ENCODE data around the gene LIN7B. TPM values are rescaled to one million over a fixed set of nuclear protein-coding genes. Genes with fewer than 3 reads are reported as not detected.

LIN7B gene
- total RNA-seq, 1 experiment from 2014 or later = 4.2 TPM

DNA sequence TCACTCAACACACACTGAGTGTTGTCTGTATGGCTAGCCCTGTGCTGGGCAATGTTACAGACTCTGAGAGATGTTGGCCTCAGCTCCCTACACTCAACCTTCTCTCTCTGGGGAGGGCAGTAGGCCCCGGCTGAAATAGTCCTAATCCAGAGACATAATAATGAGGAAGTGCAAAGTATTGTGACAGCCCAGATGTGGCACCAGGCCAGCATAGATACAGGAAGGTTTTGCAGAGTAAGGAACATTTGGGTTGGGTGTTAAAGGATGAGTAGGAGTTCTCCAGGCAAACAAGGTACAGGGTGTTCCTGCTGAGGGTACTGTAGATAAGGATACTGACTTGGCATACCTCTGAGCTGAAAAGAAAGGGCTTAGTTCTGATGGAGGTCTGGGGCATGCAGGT, 2.4 kb downstream of the LIN7B start:
- no CpG with 5 or more reads among the region's 1 CpG for WGBS (ENCODE audit: extremely low coverage, insufficient read length, low lambda C conversion rate)
- Mint-ChIP-seq H3K9me3 (no peaks in the 10 kb centered on the region; a peak in 1 of 5 replicates), H3K4me3 (peak overlapping the region in 1 of 2 experiments; percentile 60; a peak in 2 of 5 replicates), H3K27ac (no peak overlapping the region), H3K27me3 (ENCODE audit: low read depth) (peaks cover 26% of the 10 kb centered on the region), H3K4me1 (peaks cover 25 to 33% of the 10 kb centered on the region in 2 experiments), H3K36me3 (ENCODE audit: insufficient read depth in 1 of 3, low read depth in 3 of 3) (peaks cover 0 to 4% (median 0%) of the 10 kb centered on the region in 3 experiments; a peak in 1 of 7 replicates)
- no peak overlapping the region for H3K9ac ChIP-seq (ENCODE audit: extremely low read depth, insufficient read length, low read length)
- H4K91ac ChIP-seq (ENCODE audit: insufficient read length, low read depth, low read length) = no peak overlapping the region
- H2BK120ac ChIP-seq (ENCODE audit: low read depth, low read length, poor library complexity, severe bottlenecking) = no peak overlapping the region
- H3K79me1 ChIP-seq (ENCODE audit: insufficient read depth, low read depth, low read length, poor library complexity, severe bottlenecking) = no peaks in the 10 kb centered on the region
- H3K14ac ChIP-seq (ENCODE audit: insufficient read depth, low read length) = no peak overlapping the region
- H2BK20ac ChIP-seq (ENCODE audit: low read depth, low read length, poor library complexity, severe bottlenecking) = no peak overlapping the region
- H2BK12ac ChIP-seq (ENCODE audit: insufficient read length, low read depth, low read length) = no peak overlapping the region
- H4K8ac ChIP-seq (replicated peaks; ENCODE audit: insufficient read length, low read depth, low read length) = no peak overlapping the region
- no peaks in the 10 kb centered on the region for H4K20me1 ChIP-seq (ENCODE audit: control insufficient read depth, insufficient read depth, insufficient read length)
- no peak overlapping the region for H2BK5ac ChIP-seq (ENCODE audit: insufficient read length, low read length)
- no peak overlapping the region for H3K27ac ChIP-seq (ENCODE audit: insufficient read length, low read depth, low read length)
- no peaks in the 10 kb centered on the region for H3K9me3 ChIP-seq (ENCODE audit: control insufficient read depth, low read depth, low read length)
- H3T11ph ChIP-seq (ENCODE audit: low read length) = no peak overlapping the region
- peaks cover 4% of the 10 kb centered on the region for H3K23me2 ChIP-seq (ENCODE audit: insufficient read length, low read depth, low read length, poor library complexity, severe bottlenecking)
- H2AFZ ChIP-seq (ENCODE audit: low read length) = no peak overlapping the region
- H3K79me2 ChIP-seq (ENCODE audit: insufficient read depth, low read length) = no peaks in the 10 kb centered on the region
- H4K5ac ChIP-seq (ENCODE audit: insufficient read length, low read depth, low read length) = no peak overlapping the region
- H3K56ac ChIP-seq (ENCODE audit: insufficient read length, low read depth, low read length) = no peak overlapping the region
- no peak for DNase-seq
- H3K4me2 ChIP-seq (ENCODE audit: insufficient read depth, insufficient read length, low read length) = no peak overlapping the region
- TF ChIP-seq, protein P1, sequence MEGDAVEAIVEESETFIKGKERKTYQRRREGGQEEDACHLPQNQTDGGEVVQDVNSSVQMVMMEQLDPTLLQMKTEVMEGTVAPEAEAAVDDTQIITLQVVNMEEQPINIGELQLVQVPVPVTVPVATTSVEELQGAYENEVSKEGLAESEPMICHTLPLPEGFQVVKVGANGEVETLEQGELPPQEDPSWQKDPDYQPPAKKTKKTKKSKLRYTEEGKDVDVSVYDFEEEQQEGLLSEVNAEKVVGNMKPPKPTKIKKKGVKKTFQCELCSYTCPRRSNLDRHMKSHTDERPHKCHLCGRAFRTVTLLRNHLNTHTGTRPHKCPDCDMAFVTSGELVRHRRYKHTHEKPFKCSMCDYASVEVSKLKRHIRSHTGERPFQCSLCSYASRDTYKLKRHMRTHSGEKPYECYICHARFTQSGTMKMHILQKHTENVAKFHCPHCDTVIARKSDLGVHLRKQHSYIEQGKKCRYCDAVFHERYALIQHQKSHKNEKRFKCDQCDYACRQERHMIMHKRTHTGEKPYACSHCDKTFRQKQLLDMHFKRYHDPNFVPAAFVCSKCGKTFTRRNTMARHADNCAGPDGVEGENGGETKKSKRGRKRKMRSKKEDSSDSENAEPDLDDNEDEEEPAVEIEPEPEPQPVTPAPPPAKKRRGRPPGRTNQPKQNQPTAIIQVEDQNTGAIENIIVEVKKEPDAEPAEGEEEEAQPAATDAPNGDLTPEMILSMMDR (conservative IDR thresholded peaks at IDR 0.05) = no peak
- peaks cover 3% of the 10 kb centered on the region; the same call in 1 of the 2 replicates for H3K4me1 ChIP-seq (ENCODE audit: insufficient read depth, low read length)
- no peak overlapping the region for H3K23ac ChIP-seq (ENCODE audit: insufficient read length, low read depth, low read length)
- no peak overlapping the region for H2BK15ac ChIP-seq (ENCODE audit: low read depth, low read length)
- H3K4ac ChIP-seq (ENCODE audit: low read depth, low read length) = no peak overlapping the region
- peaks cover 9% of the 10 kb centered on the region; the same call in 1 of the 2 replicates for H3K27me3 ChIP-seq (ENCODE audit: insufficient read depth, low read length)
- no peak overlapping the region for H3K18ac ChIP-seq (ENCODE audit: insufficient read length, low read depth, low read length)
- H2AK5ac ChIP-seq (ENCODE audit: insufficient read length, low read length) = no peak overlapping the region

Data from H9 (cell line).